PC-9 (cell line): ENCODE measurements around the gene NUP43. TPM values are rescaled to one million over a fixed set of nuclear protein-coding genes. Genes with fewer than 3 reads are reported as not detected.
"Not testable (repeated sequence)": the region's sequence is repeated elsewhere in the genome, so short reads cannot be mapped to it uniquely, and the experiment has no call there.

ENCODE experiments used
- BruUV-seq: library from RNA; stranded (reverse); fragments of 400-500 nt; replicated peaks from 2 replicates; lab custom pipeline; 2021; lab: Mats Ljungman, UMichigan
- CTCF ChIA-PET: fragments of 300-600 bp; sonication (Branson Sonifier 250); formaldehyde crosslinking; loops from one replicate; lab custom pipeline; 2022; ENCODE audit warnings: antibody characterized with exemption; lab: Charles Lee
- POLR2A ChIA-PET: fragments of 300-600 bp; sonication (Branson Sonifier 250); formaldehyde crosslinking; loops from one replicate; lab custom pipeline; 2022; ENCODE audit warnings: antibody characterized with exemption; ENCODE audit not compliant: unreplicated experiment; lab: Charles Lee
- DNase-seq, 2 experiments: peaks; one replicate each; pipeline versions ENCODE4 v3.0.0 to v3.0.0-alpha.2; 2015 to 2022; ENCODE audit warnings: mixed read lengths in 1 of 2
- H2AFZ ChIP-seq: fragments of 200-600 bp; sonication (generic); 2 replicates; pipeline ENCODE4 v1.8.1; 2017; ENCODE audit warnings: antibody characterized with exemption
- H3F3A ChIP-seq: fragments of 200-600 bp; sonication (generic); 2 replicates; pipeline ENCODE4 v1.8.1; 2017; ENCODE audit warnings: antibody characterized with exemption, mild to moderate bottlenecking, low read depth; ENCODE audit not compliant: insufficient read depth
- H3K27ac ChIP-seq: fragments of 200-600 bp; sonication (generic); 2 replicates; pipeline ENCODE4 v1.6.1; 2016; ENCODE audit warnings: mixed run types
- H3K27me3 ChIP-seq: fragments of 200-600 bp; sonication (generic); 2 replicates; pipeline ENCODE4 v1.6.1; 2016; ENCODE audit warnings: low read depth, mixed run types; ENCODE audit not compliant: insufficient read depth
- H3K36me3 ChIP-seq: fragments of 200-600 bp; sonication (generic); 2 replicates; pipeline ENCODE4 v1.6.1; 2016; ENCODE audit warnings: low read depth, mixed run types
- H3K4me1 ChIP-seq: fragments of 200-600 bp; sonication (generic); replicated peaks from 2 replicates; pipeline ENCODE4 v1.6.1; 2016; ENCODE audit warnings: mixed run types; ENCODE audit not compliant: insufficient read depth
- H3K4me2 ChIP-seq: fragments of 200-600 bp; sonication (generic); 2 replicates; pipeline ENCODE4 v1.6.1; 2017; ENCODE audit warnings: mixed run types
- H3K4me3 ChIP-seq: fragments of 200-600 bp; sonication (generic); 2 replicates; pipeline ENCODE4 v1.6.1; 2016; ENCODE audit warnings: mixed run types
- H3K79me2 ChIP-seq: fragments of 200-600 bp; sonication (generic); 2 replicates; pipeline ENCODE4 v1.6.1; 2017; ENCODE audit warnings: low read depth, mixed run types
- H3K9me2 ChIP-seq: fragments of 200-600 bp; sonication (generic); 2 replicates; pipeline ENCODE4 v1.8.1; 2017; ENCODE audit warnings: mild to moderate bottlenecking; ENCODE audit not compliant: insufficient read depth
- H3K9me3 ChIP-seq: fragments of 200-600 bp; sonication (generic); 2 replicates; pipeline ENCODE4 v1.8.1; 2016; ENCODE audit warnings: low read depth; ENCODE audit not compliant: insufficient read depth
- H4K20me1 ChIP-seq: fragments of 200-600 bp; sonication (generic); 2 replicates; pipeline ENCODE4 v1.8.1; 2017; ENCODE audit not compliant: insufficient read depth
- CTCF ChIP-seq: fragments of 200-600 bp; sonication (generic); conservative IDR thresholded peaks from 2 replicates; pipeline ENCODE4 v1.6.1; 2017; ENCODE audit warnings: mixed run types, antibody characterized with exemption, mild to moderate bottlenecking, moderate library complexity
- EZH2 ChIP-seq: fragments of 200-600 bp; sonication (generic); IDR thresholded peaks from 2 replicates; pipeline ENCODE4 v1.8.0; 2017; ENCODE audit warnings: antibody characterized with exemption, low read depth
- intact Hi-C: fragments of 100-400 bp; cut with micrococcal nuclease; formaldehyde crosslinking; loops from one replicate; pipeline ENCODE4 v1.10.0; 2022; ENCODE audit not compliant: unreplicated experiment
- total RNA-seq: library from RNA; stranded (reverse); gene quantifications from 2 replicates; pipeline ENCODE4 v1.2.3, GENCODE V29; 2021

The NUP43 gene
- total RNA-seq, 1 experiment from 2014 or later = 36.2 TPM

GRCh38 chr6:149752600-149753373, 6.5 kb upstream of the NUP43 start:
- H3K9me3 ChIP-seq = no peaks in the 10 kb centered on the region
- BruUV-seq = no TSS peak
- no peak overlapping the region for H3K4me3 ChIP-seq
- H2AFZ ChIP-seq = no peak overlapping the region
- H3K27me3 ChIP-seq = no peaks in the 10 kb centered on the region
- H3F3A ChIP-seq = peaks cover under 1% of the 10 kb centered on the region; the same call in 1 of the 2 replicates
- H4K20me1 ChIP-seq = peaks cover 22% of the 10 kb centered on the region
- intact Hi-C loops = no loop called here
- H3K79me2 ChIP-seq = peaks cover 70% of the 10 kb centered on the region
- no peak overlapping the region for H3K4me2 ChIP-seq
- ChIA-PET CTCF (no interaction called here), POLR2A (no interaction called here)
- TF ChIP-seq EZH2 (no peak), CTCF (no peak)
- no peaks in the 10 kb centered on the region for H3K36me3 ChIP-seq
- no peak for DNase-seq
- no peaks in the 10 kb centered on the region for H3K9me2 ChIP-seq
- peaks cover 6% of the 10 kb centered on the region for H3K4me1 ChIP-seq
- H3K27ac ChIP-seq = no peak overlapping the region

GRCh38 chr6:149751920-149752319, 5.6 kb upstream of the NUP43 start:
- H3K9me3 ChIP-seq, intact Hi-C loops, H3K36me3 ChIP-seq, H2AFZ ChIP-seq, DNase-seq, CTCF ChIA-PET, H3K9me2 ChIP-seq, H3K27me3 ChIP-seq, BruUV-seq, H3K27ac ChIP-seq, POLR2A ChIA-PET, H3K4me3 ChIP-seq, H3K4me1 ChIP-seq, H3F3A ChIP-seq: not testable (repeated sequence)
- Histone ChIP-seq H3K4me2 (peak overlapping the region; percentile 87; the same call in 1 of the 2 replicates), H4K20me1 (peaks cover 22% of the 10 kb centered on the region), H3K79me2 (peaks cover 64% of the 10 kb centered on the region)

GRCh38 chr6:149751239-149751638, 4.9 kb upstream of the NUP43 start:
- peaks cover 10% of the 10 kb centered on the region; the same call in 1 of the 2 replicates for H3F3A ChIP-seq
- BruUV-seq = no TSS peak
- H2AFZ ChIP-seq = no peak overlapping the region
- H3K4me3 ChIP-seq = peak overlapping the region; percentile 72; the same call in 1 of the 2 replicates
- no peaks in the 10 kb centered on the region for H3K9me2 ChIP-seq
- peak overlapping the region; percentile 87 for H3K4me2 ChIP-seq
- intact Hi-C loops = no loop called here
- no peak for TF ChIP-seq EZH2
- no peak for TF ChIP-seq CTCF
- peaks cover 64% of the 10 kb centered on the region for H3K79me2 ChIP-seq
- H4K20me1 ChIP-seq = peaks cover 22% of the 10 kb centered on the region
- H3K4me1 ChIP-seq = peaks cover 12% of the 10 kb centered on the region
- CTCF ChIA-PET = no interaction called here
- no peaks in the 10 kb centered on the region for H3K27me3 ChIP-seq
- DNase-seq = no peak
- POLR2A ChIA-PET = no interaction called here
- H3K27ac ChIP-seq = no peak overlapping the region
- no peaks in the 10 kb centered on the region for H3K36me3 ChIP-seq
- no peaks in the 10 kb centered on the region for H3K9me3 ChIP-seq
